Endothelial cell of umbilical vein (primary cell): Measurements from ENCODE around the gene VSX2. TPM values are rescaled to one million over a fixed set of nuclear protein-coding genes. Genes with fewer than 3 reads are reported as not detected.

Source experiments
- BruUV-seq: library from RNA; stranded (reverse); fragments of 400-500 nt; replicated peaks from 2 replicates; lab custom pipeline; 2021; lab: Mats Ljungman, UMichigan
- CTCF ChIA-PET: fragments of 300-600, 350-600 bp; sonication (Branson Sonifier 250); formaldehyde crosslinking; loops from one replicate; lab custom pipeline; 2021; ENCODE audit warnings: antibody characterized with exemption, inconsistent platforms; lab: Charles Lee
- POLR2A ChIA-PET: fragments of 300-600, 350-600 bp; sonication (Branson Sonifier 250); formaldehyde crosslinking; loops from one replicate; lab custom pipeline; 2021; ENCODE audit warnings: antibody characterized with exemption, inconsistent platforms; lab: Charles Lee
- DNase-seq: peaks from one replicate; pipeline ENCODE4 v3.0.0-alpha.2; 2011; ENCODE audit warnings: low read depth, low spot score
- FAIRE-seq: peaks from 2 replicates; lab custom pipeline; 2011; peaks lifted over from hg19 to GRCh38; lab: Jason Lieb, UNC
- H2AFZ ChIP-seq: 2 replicates; pipeline ENCODE4 v1.6.0; 2012; ENCODE audit warnings: low read depth, low read length, control low read depth, inconsistent platforms
- H3K27ac ChIP-seq: 2 replicates; pipeline ENCODE4 v1.5.1; 2011; ENCODE audit warnings: low read depth, mild to moderate bottlenecking, control low read depth, low read length, moderate library complexity; ENCODE audit not compliant: insufficient read depth
- H3K27me3 ChIP-seq, 2 experiments: 2 replicates each; pipeline versions ENCODE4 v1.6.0 to v1.6.1; 2011; ENCODE audit warnings: low read length in 2 of 2, mixed read lengths in 1 of 2; ENCODE audit not compliant: control insufficient read depth in 2 of 2, insufficient read depth in 2 of 2
- H3K36me3 ChIP-seq, 2 experiments: 2 replicates in 1 of 2; 3 replicates in 1 of 2; pipeline ENCODE4 v1.5.1; 2011; ENCODE audit warnings: low read length in 2 of 2, mild to moderate bottlenecking in 1 of 2, moderate library complexity in 1 of 2; ENCODE audit not compliant: control insufficient read depth in 2 of 2, insufficient read depth in 2 of 2; ENCODE audit errors: extremely low read depth in 1 of 2
- H3K4me1 ChIP-seq: 3 replicates; pipeline ENCODE4 v1.5.1; 2011; ENCODE audit warnings: mild to moderate bottlenecking, low read length; ENCODE audit not compliant: control insufficient read depth, insufficient read depth; ENCODE audit errors: extremely low read depth
- H3K4me2 ChIP-seq: 2 replicates; pipeline ENCODE4 v1.6.1; 2011; ENCODE audit warnings: low read length, control low read depth, mixed read lengths; ENCODE audit not compliant: insufficient read depth
- H3K4me3 ChIP-seq, 3 experiments: fragments of 200-600 bp in 1 of 3; sonication (generic), shearing (Covaris generic) in 1 of 3; replicated peaks in 1 of 3; 2 replicates each; pipeline ENCODE4 v1.5.1; 2011 to 2016; ENCODE audit warnings: control low read depth in 3 of 3, low read length in 3 of 3, mild to moderate bottlenecking in 2 of 3, inconsistent platforms in 1 of 3, low read depth in 1 of 3, moderate library complexity in 1 of 3; ENCODE audit not compliant: insufficient read depth in 1 of 3
- H3K79me2 ChIP-seq: 2 replicates; pipeline ENCODE4 v1.6.0; 2012; ENCODE audit warnings: low read length, inconsistent platforms; ENCODE audit not compliant: control insufficient read depth, insufficient read depth
- H3K9ac ChIP-seq: replicated peaks from 2 replicates; pipeline ENCODE3; 2011; ENCODE audit warnings: low read length, control low read depth; ENCODE audit not compliant: insufficient read depth; ENCODE audit errors: extremely low read depth
- H3K9me1 ChIP-seq: replicated peaks from 3 replicates; pipeline ENCODE4 v1.6.0; 2011; ENCODE audit warnings: mild to moderate bottlenecking, low read length; ENCODE audit not compliant: control insufficient read depth, insufficient read depth; ENCODE audit errors: extremely low read depth
- H3K9me3 ChIP-seq: replicated peaks from 2 replicates; pipeline ENCODE4 v1.5.1; 2012; ENCODE audit warnings: low read length, inconsistent platforms; ENCODE audit not compliant: control insufficient read depth, insufficient read depth
- H4K20me1 ChIP-seq: replicated peaks from 2 replicates; pipeline ENCODE3; 2011; ENCODE audit warnings: mild to moderate bottlenecking, low read length; ENCODE audit not compliant: control insufficient read depth, insufficient read depth; ENCODE audit errors: extremely low read depth
- CTCF ChIP-seq, 2 donors: IDR thresholded peaks; 1 replicate in 1 of 2; 2 replicates in 1 of 2; pipeline ENCODE4 v1.5.1; 2011; ENCODE audit warnings: low read length in 2 of 2, mild to moderate bottlenecking in 2 of 2, moderate library complexity in 2 of 2, control low read depth in 1 of 2, inconsistent platforms in 1 of 2, low read depth in 1 of 2; ENCODE audit not compliant: insufficient read depth in 1 of 2; ENCODE audit errors: extremely low read depth in 1 of 2
- EZH2 ChIP-seq: IDR thresholded peaks from 2 replicates; pipeline ENCODE4 v1.6.1; 2012; ENCODE audit warnings: borderline replicate concordance, low read depth, mild to moderate bottlenecking, moderate library complexity, low read length, inconsistent platforms; ENCODE audit not compliant: severe bottlenecking
- FOS ChIP-seq: IDR thresholded peaks from 2 replicates; pipeline ENCODE4 v1.6.1; 2011; ENCODE audit warnings: mild to moderate bottlenecking, low read length, moderate library complexity, borderline replicate concordance; ENCODE audit not compliant: insufficient read depth
- GATA2 ChIP-seq: IDR thresholded peaks from 2 replicates; pipeline ENCODE4 v1.7.0; 2011; ENCODE audit warnings: low read depth, mild to moderate bottlenecking, moderate library complexity, mixed read lengths, low read length; ENCODE audit not compliant: insufficient read length, insufficient read depth
- POLR2AphosphoS5 ChIP-seq: IDR thresholded peaks from 2 replicates; pipeline ENCODE4 v1.6.1; 2012; ENCODE audit warnings: low read depth, mild to moderate bottlenecking, control low read depth, low read length, moderate library complexity; ENCODE audit not compliant: insufficient read depth
- dilution Hi-C: fragments of 300-500 bp; cut with MboI; formaldehyde crosslinking; loops from one replicate; pipeline ENCODE4 v1.15.0; 2019; ENCODE audit warnings: low sequenced_read_pairs; ENCODE audit not compliant: extremely low pct_ligation_motif_present
- intact Hi-C: fragments of 100-400 bp; cut with micrococcal nuclease; formaldehyde crosslinking; loops from one replicate; pipeline ENCODE4 v1.10.0; 2022
- polyA plus RNA-seq, 4 experiments: library from polyadenylated mRNA; depleted of rRNA in 3 of 4; stranded (reverse) in 3 of 4; unstranded in 1 of 4; fragments of >200 nt; gene quantifications; 2 replicates each; pipeline versions ENCODE4 v1.2.1 to v1.2.3, GENCODE V29; 2011 to 2012; ENCODE audit warnings: missing spikeins in 1 of 4
- total RNA-seq: library from RNA; stranded (reverse); gene quantifications from 2 replicates; pipeline ENCODE4 v1.2.3, GENCODE V29; 2021

Gene VSX2
- total and polyA plus RNA-seq, 2 donors (not counting 3 experiments of a cell fraction or from before 2014, with no cell fraction given): not detected

- intact Hi-C loops: no loop called here
- H3K4me3 ChIP-seq: no peak overlapping the region
- no peak for FAIRE-seq
- H3K9ac ChIP-seq: no peak overlapping the region
- dilution Hi-C loops: no loop called here
- no peaks in the 10 kb centered on the region for H4K20me1 ChIP-seq
- ChIA-PET CTCF (no interaction called here), POLR2A (no interaction called here)
- peaks cover 4% of the 10 kb centered on the region for H3K4me1 ChIP-seq
- no peak for DNase-seq
- no peaks in the 10 kb centered on the region for H3K9me3 ChIP-seq
- no peaks in the 10 kb centered on the region for H3K9me1 ChIP-seq
- BruUV-seq: no TSS peak
- no peaks in the 10 kb centered on the region for H3K27me3 ChIP-seq
- no peak overlapping the region for H3K27ac ChIP-seq
- H2AFZ ChIP-seq: no peak overlapping the region
- H3K36me3 ChIP-seq: no peaks in the 10 kb centered on the region
- no peak overlapping the region for H3K4me2 ChIP-seq
- no peaks in the 10 kb centered on the region for H3K79me2 ChIP-seq
- no peak for TF ChIP-seq FOS
- no peak for TF ChIP-seq CTCF (IDR thresholded peaks at IDR 0.05; ENCODE audit: extremely low read depth in 1 of 2, insufficient read depth in 1 of 2, low read depth in 1 of 2, low read length in 2 of 2)
- TF ChIP-seq GATA2: no peak
- TF ChIP-seq EZH2: no peak
- no peak for TF ChIP-seq POLR2AphosphoS5
Measured at GRCh38 chr14:74260525-74261233, 21.4 kb downstream of the VSX2 start.
